OCI-LY3 (cell line): ENCODE measurements around the gene HACE1.

Experiments used
- H2AFZ ChIP-seq: fragments of 200-600, 300-600 bp; shearing (Covaris generic); 2 replicates; pipeline ENCODE4 v1.6.0; 2014; ENCODE audit warnings: antibody characterized with exemption, low read depth, low read length
- H3K27ac ChIP-seq: fragments of 200-600, 300-600 bp; sonication (generic); 2 replicates; pipeline ENCODE4 v1.5.1; 2014; ENCODE audit warnings: mild to moderate bottlenecking, low read length, moderate library complexity, mixed read lengths
- H3K27me3 ChIP-seq: fragments of 200-600, 300-600 bp; sonication (generic); 2 replicates; pipeline ENCODE4 v1.6.1; 2014; ENCODE audit warnings: low read depth, low read length, mixed read lengths
- H3K36me3 ChIP-seq: fragments of 200-600, 300-600 bp; sonication (generic); replicated peaks from 2 replicates; pipeline ENCODE3; 2014; ENCODE audit warnings: low read depth, low read length, mixed read lengths
- H3K4me1 ChIP-seq: fragments of 300-600, 200-600 bp; sonication (generic); 2 replicates; pipeline ENCODE4 v1.6.1; 2014; ENCODE audit warnings: low read length, mixed read lengths
- H3K4me2 ChIP-seq: fragments of 200-600, 300-600 bp; sonication (generic); 2 replicates; pipeline ENCODE4 v1.6.1; 2014; ENCODE audit warnings: low read length, mixed read lengths
- H3K4me3 ChIP-seq: fragments of 300-600, 200-600 bp; sonication (generic); 2 replicates; pipeline ENCODE4 v1.5.1; 2014; ENCODE audit warnings: antibody characterized with exemption, mild to moderate bottlenecking, low read length, moderate library complexity
- H3K79me2 ChIP-seq: fragments of 300-600, 200-600 bp; shearing (Covaris generic); 2 replicates; pipeline ENCODE4 v1.6.1; 2014; ENCODE audit warnings: mild to moderate bottlenecking, low read length, mixed read lengths
- H3K9ac ChIP-seq: fragments of 300-600, 200-600 bp; shearing (Covaris generic); 2 replicates; pipeline ENCODE4 v1.6.0; 2014; ENCODE audit warnings: mild to moderate bottlenecking, low read length, moderate library complexity
- H3K9me3 ChIP-seq: fragments of 200-600, 300-600 bp; shearing (Covaris generic); 2 replicates; pipeline ENCODE4 v1.6.1; 2014; ENCODE audit warnings: low read length, mixed read lengths; ENCODE audit not compliant: insufficient read depth
- H4K20me1 ChIP-seq: fragments of 200-600, 300-600 bp; sonication (generic); 2 replicates; pipeline ENCODE4 v1.6.1; 2016; ENCODE audit warnings: low read length, mixed read lengths; ENCODE audit not compliant: insufficient read depth
- EZH2phosphoT487 ChIP-seq: fragments of 200-600 bp; shearing (Covaris generic); IDR thresholded peaks from 2 replicates; pipeline ENCODE4 v1.6.1; 2018; ENCODE audit warnings: antibody characterized with exemption, mixed run types, low read depth
- TF ChIP-seq, protein P1 (sequence below): fragments of 200-600, 300-600 bp; sonication (generic); IDR thresholded peaks from 2 replicates; pipeline ENCODE4 v1.5.1; 2014; ENCODE audit warnings: antibody characterized with exemption, low read length, low read depth

The HACE1 gene

DNA sequence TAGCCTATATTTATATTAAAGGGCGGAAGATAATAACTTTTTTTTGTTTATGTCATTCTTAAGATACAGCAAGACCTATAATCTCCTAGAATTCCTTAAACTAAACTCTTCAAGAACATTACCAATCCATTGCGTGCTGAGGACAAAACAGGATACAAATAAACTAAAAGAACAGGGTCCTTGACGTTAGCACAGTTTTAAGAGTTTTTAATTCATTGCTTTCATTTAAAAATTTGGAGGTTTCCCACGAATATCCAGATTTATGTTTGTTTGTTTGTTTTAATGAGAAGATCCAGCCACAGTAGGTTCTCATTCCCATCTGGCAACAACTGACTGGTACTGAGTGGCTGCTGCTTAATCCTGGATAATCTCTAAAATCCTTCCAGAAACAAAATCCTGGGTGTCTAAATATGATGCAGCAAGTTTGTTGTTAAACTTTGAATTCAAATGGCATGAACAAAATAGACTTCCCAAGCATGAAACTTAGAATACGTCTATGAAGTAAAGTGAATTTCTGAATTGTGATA is 153.7 kb downstream of the HACE1 start:
- H3K4me1 ChIP-seq = no peaks in the 10 kb centered on the region
- no peaks in the 10 kb centered on the region for H3K79me2 ChIP-seq
- H3K4me3 ChIP-seq = no peak overlapping the region
- no peak overlapping the region for H3K27ac ChIP-seq
- no peaks in the 10 kb centered on the region for H3K9me3 ChIP-seq
- no peak overlapping the region for H3K9ac ChIP-seq
- no peak overlapping the region for H2AFZ ChIP-seq
- no peaks in the 10 kb centered on the region for H4K20me1 ChIP-seq
- no peak overlapping the region for H3K4me2 ChIP-seq
- TF ChIP-seq, protein P1, sequence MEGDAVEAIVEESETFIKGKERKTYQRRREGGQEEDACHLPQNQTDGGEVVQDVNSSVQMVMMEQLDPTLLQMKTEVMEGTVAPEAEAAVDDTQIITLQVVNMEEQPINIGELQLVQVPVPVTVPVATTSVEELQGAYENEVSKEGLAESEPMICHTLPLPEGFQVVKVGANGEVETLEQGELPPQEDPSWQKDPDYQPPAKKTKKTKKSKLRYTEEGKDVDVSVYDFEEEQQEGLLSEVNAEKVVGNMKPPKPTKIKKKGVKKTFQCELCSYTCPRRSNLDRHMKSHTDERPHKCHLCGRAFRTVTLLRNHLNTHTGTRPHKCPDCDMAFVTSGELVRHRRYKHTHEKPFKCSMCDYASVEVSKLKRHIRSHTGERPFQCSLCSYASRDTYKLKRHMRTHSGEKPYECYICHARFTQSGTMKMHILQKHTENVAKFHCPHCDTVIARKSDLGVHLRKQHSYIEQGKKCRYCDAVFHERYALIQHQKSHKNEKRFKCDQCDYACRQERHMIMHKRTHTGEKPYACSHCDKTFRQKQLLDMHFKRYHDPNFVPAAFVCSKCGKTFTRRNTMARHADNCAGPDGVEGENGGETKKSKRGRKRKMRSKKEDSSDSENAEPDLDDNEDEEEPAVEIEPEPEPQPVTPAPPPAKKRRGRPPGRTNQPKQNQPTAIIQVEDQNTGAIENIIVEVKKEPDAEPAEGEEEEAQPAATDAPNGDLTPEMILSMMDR = no peak
- TF ChIP-seq EZH2phosphoT487 = no peak
- no peaks in the 10 kb centered on the region for H3K27me3 ChIP-seq
- H3K36me3 ChIP-seq = no peaks in the 10 kb centered on the region

DNA sequence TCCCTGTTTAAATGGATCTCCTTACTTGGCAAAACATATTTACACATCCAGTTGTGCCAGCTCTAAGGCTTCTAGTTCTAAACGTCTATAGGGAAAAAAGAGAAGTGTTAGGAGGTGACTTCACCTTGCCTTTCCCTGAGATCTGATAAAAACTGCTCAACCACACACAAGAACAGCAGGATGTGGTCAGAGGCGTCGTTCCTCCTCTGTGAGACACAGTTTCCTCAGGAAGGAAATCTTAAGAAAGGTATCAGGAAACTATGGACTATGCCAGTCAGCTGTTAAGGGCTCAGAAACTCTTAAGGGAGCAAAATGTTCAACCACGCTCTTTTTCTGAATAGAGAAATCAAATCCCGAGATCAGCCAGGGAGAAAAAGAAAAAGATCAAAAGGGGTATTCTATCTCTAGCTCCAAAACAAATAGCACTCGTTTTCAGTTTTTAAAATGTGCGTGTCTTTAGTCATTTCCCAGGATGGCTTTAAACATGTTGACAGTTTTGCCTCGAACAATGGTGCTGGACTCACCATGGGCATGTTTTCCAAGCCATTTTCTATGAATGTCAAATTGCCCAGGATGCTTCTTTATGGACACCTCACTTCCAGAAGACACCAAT is 154.5 kb downstream of the HACE1 start:
- Histone ChIP-seq H3K4me1 (no peaks in the 10 kb centered on the region), H3K4me2 (no peak overlapping the region), H3K27me3 (no peaks in the 10 kb centered on the region), H3K36me3 (no peaks in the 10 kb centered on the region), H3K9ac (no peak overlapping the region), H3K79me2 (no peaks in the 10 kb centered on the region), H3K9me3 (no peaks in the 10 kb centered on the region), H3K27ac (no peak overlapping the region), H3K4me3 (no peak overlapping the region), H2AFZ (no peak overlapping the region), H4K20me1 (no peaks in the 10 kb centered on the region)
- TF ChIP-seq, protein P1 = no peak
- no peak for TF ChIP-seq EZH2phosphoT487

DNA sequence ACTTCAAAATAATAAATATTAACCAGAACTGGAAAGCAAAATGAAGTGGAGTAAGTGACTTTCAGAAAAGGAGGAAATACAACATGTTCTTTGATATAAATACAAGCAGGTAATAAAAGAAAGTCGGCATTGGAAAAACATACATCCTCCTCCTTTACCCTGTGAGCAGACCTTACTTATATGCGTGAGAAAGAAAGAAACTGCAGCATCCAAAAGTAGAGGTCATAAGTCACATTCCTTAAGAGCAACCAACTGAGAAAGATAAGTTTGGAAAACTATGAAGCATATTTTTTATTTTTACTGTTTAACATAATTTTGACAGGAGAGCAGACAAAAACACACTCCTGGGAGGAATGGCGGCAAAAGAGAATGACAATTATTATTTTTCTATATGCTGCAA is 155.5 kb downstream of the HACE1 start:
- Histone ChIP-seq H3K4me2 (no peak overlapping the region), H2AFZ (no peak overlapping the region)

DNA sequence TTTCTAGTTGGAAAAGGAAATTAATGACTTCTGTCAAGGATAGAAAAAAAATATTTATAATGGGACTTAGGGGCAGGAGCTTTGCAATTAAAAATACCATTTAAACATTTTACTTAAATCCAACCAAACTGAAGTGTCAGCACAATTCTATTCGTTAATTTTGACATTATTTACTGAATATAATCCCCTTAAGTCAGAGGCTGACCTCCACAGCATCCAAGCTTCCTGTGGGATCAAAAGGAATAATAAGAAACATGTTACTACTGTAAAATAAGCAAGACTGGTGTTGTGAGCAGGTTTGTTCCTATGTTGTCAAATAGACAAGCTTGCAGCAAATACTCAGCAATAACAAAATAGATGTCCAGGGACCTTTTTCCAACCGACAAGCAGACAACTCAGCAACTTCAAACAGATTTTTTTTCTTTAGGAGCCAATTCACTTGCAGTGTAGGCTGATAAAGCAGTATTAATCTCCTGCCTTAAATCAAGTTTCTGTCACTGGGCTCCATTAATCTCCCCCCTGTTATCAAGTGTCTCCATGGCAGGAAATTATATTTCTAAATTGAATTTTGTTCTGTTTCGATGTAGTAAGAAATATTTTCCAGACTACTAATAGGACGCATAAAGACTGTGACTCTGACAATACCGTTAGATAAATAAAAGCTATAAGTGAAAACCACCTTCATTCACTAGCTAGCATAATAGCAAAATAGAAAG is 157.4 kb downstream of the HACE1 start:
- no peak for TF ChIP-seq EZH2phosphoT487
- TF ChIP-seq, protein P1 = no peak
- Histone ChIP-seq H3K27me3 (no peaks in the 10 kb centered on the region), H3K36me3 (no peaks in the 10 kb centered on the region), H3K27ac (no peak overlapping the region), H2AFZ (no peak overlapping the region), H3K9ac (no peak overlapping the region), H3K4me2 (no peak overlapping the region), H3K9me3 (no peaks in the 10 kb centered on the region), H3K4me3 (no peak overlapping the region), H4K20me1 (no peaks in the 10 kb centered on the region), H3K79me2 (no peaks in the 10 kb centered on the region), H3K4me1 (no peaks in the 10 kb centered on the region)

More for the DNA sequence above, 155.5 kb downstream of the HACE1 start:
- Histone ChIP-seq H3K27ac (no peak overlapping the region), H3K9me3 (no peaks in the 10 kb centered on the region), H4K20me1 (no peaks in the 10 kb centered on the region), H3K4me3 (no peak overlapping the region), H3K36me3 (no peaks in the 10 kb centered on the region), H3K27me3 (no peaks in the 10 kb centered on the region), H3K79me2 (no peaks in the 10 kb centered on the region), H3K9ac (no peak overlapping the region), H3K4me1 (no peaks in the 10 kb centered on the region)
- no peak for TF ChIP-seq EZH2phosphoT487
- TF ChIP-seq, protein P1 = no peak
